HepG2 (cell line): ENCODE measurements around the gene ZNF865. TPM values are rescaled to one million over a fixed set of nuclear protein-coding genes. Genes with fewer than 3 reads are reported as not detected.

Experiments
- HHEX ChIP-seq: IDR thresholded peaks from 2 replicates; pipeline ENCODE4 v1.6.1; 2016; ENCODE audit warnings: control low read depth
- HOXA7 ChIP-seq: sonication (generic); formaldehyde crosslinking; IDR thresholded peaks from 2 replicates; pipeline ENCODE4 v1.8.1; 2022; ENCODE audit warnings: mild to moderate bottlenecking, missing genetic modification reagents, moderate library complexity
- IRX3 ChIP-seq: sonication (generic); formaldehyde crosslinking; IDR thresholded peaks from 2 replicates; pipeline ENCODE4 v1.8.1; 2023; ENCODE audit warnings: mild to moderate bottlenecking, low read depth, missing genetic modification reagents, borderline replicate concordance
- RFX1 ChIP-seq: fragments of 450-650 bp; IDR thresholded peaks from 2 replicates; pipeline ENCODE4 v1.6.1; 2017
- SALL1 ChIP-seq: sonication (generic); formaldehyde crosslinking; IDR thresholded peaks from 2 replicates; pipeline ENCODE4 v1.8.0; 2022; ENCODE audit warnings: mild to moderate bottlenecking, missing genetic modification reagents
- SAP130 ChIP-seq: IDR thresholded peaks from 2 replicates; pipeline ENCODE4 v1.6.1; 2016; ENCODE audit warnings: low read depth
- SIX4 ChIP-seq: sonication (generic); formaldehyde crosslinking; IDR thresholded peaks from 2 replicates; pipeline ENCODE4 v1.4.0; 2020; ENCODE audit warnings: missing genetic modification reagents
- TP53 ChIP-seq: sonication (generic); formaldehyde crosslinking; conservative IDR thresholded peaks from 2 replicates; pipeline ENCODE4 v1.4.0; 2020; ENCODE audit warnings: missing genetic modification reagents
- ZBTB21 ChIP-seq: sonication (generic); formaldehyde crosslinking; IDR thresholded peaks from 2 replicates; pipeline ENCODE4 v1.4.0; 2020; ENCODE audit warnings: missing genetic modification reagents
- ZBTB38 ChIP-seq: sonication (generic); formaldehyde crosslinking; IDR thresholded peaks from 2 replicates; pipeline ENCODE4 v1.5.1; 2020; ENCODE audit warnings: mild to moderate bottlenecking, missing genetic modification reagents
- ZFX ChIP-seq: sonication (generic); formaldehyde crosslinking; IDR thresholded peaks from 2 replicates; pipeline ENCODE4 v1.4.0; 2020; ENCODE audit warnings: mild to moderate bottlenecking, low read depth, missing genetic modification reagents, moderate library complexity
- ZIK1 ChIP-seq: sonication (generic); formaldehyde crosslinking; IDR thresholded peaks from 2 replicates; pipeline ENCODE4 v1.5.0; 2020; ENCODE audit warnings: mild to moderate bottlenecking, low read depth, missing genetic modification reagents, borderline replicate concordance
- ZNF326 ChIP-seq: sonication (generic); formaldehyde crosslinking; IDR thresholded peaks from 2 replicates; pipeline ENCODE4 v1.4.0; 2020; ENCODE audit warnings: missing genetic modification reagents, borderline replicate concordance
- ZNF337 ChIP-seq: sonication (generic); formaldehyde crosslinking; IDR thresholded peaks from 2 replicates; pipeline ENCODE4 v1.5.1; 2020; ENCODE audit warnings: missing genetic modification reagents, low read depth, mild to moderate bottlenecking, borderline replicate concordance
- ZNF432 ChIP-seq: sonication (generic); formaldehyde crosslinking; IDR thresholded peaks from 2 replicates; pipeline ENCODE4 v1.5.0; 2020; ENCODE audit warnings: missing genetic modification reagents, mild to moderate bottlenecking, borderline replicate concordance
- ZNF891 ChIP-seq: sonication (generic); formaldehyde crosslinking; IDR thresholded peaks from 2 replicates; pipeline ENCODE4 v1.5.0; 2020; ENCODE audit warnings: mild to moderate bottlenecking, missing genetic modification reagents
- polyA plus RNA-seq, 8 experiments: library from polyadenylated mRNA; depleted of rRNA in 3 of 8; stranded (reverse) in 7 of 8; unstranded in 1 of 8; fragments of >200 nt; fragmentation: Illumina TruSeq in 4 of 8; extraction: Trizol in 4 of 8; gene quantifications; 2 replicates each; pipeline versions ENCODE4 v1.2.1 to v1.2.3, GENCODE V29; 2011 to 2016; ENCODE audit warnings: low read depth in 4 of 8, missing spikeins in 1 of 8, mixed read lengths in 1 of 8; ENCODE audit not compliant: insufficient read depth in 1 of 8
- total RNA-seq, 5 experiments: library from RNA; depleted of rRNA; stranded (reverse); fragments of >200 nt; fragmentation: Illumina TruSeq; extraction: Trizol; gene quantifications; 2 replicates each; pipeline ENCODE4 v1.2.3, GENCODE V29; 2016; ENCODE audit warnings: low read depth in 1 of 5
- TF ChIP-seq, protein P1 (sequence below): sonication (generic); formaldehyde crosslinking; IDR thresholded peaks from 2 replicates; pipeline ENCODE4 v1.4.0; 2020; ENCODE audit warnings: missing genetic modification reagents, borderline replicate concordance
- TF ChIP-seq, protein P2 (sequence below): sonication (generic); formaldehyde crosslinking; IDR thresholded peaks from 2 replicates; pipeline ENCODE4 v1.4.0; 2020; ENCODE audit warnings: mild to moderate bottlenecking, missing genetic modification reagents
- TF ChIP-seq, protein P3 (sequence below): sonication (generic); formaldehyde crosslinking; IDR thresholded peaks from 2 replicates; pipeline ENCODE4 v1.4.0; 2020; ENCODE audit warnings: missing genetic modification reagents, low read depth, mild to moderate bottlenecking, borderline replicate concordance
- TF ChIP-seq, protein P4 (sequence below): sonication (generic); formaldehyde crosslinking; IDR thresholded peaks from 2 replicates; pipeline ENCODE4 v1.5.0; 2020; ENCODE audit warnings: mild to moderate bottlenecking, missing genetic modification reagents, borderline replicate concordance
- TF ChIP-seq, protein P5 (sequence below): sonication (generic); formaldehyde crosslinking; IDR thresholded peaks from 2 replicates; pipeline ENCODE4 v1.5.0; 2020; ENCODE audit warnings: mild to moderate bottlenecking, missing genetic modification reagents
- TF ChIP-seq, protein P6 (sequence below): sonication (generic); formaldehyde crosslinking; IDR thresholded peaks from 2 replicates; pipeline ENCODE4 v1.4.0; 2020; ENCODE audit warnings: missing genetic modification reagents

The ZNF865 gene
- total and polyA plus RNA-seq, 2 of the 13 experiments (the other 11 are each of a cell fraction or from before 2014, with no cell fraction given), result 0.93 to 1.0 TPM

DNA sequence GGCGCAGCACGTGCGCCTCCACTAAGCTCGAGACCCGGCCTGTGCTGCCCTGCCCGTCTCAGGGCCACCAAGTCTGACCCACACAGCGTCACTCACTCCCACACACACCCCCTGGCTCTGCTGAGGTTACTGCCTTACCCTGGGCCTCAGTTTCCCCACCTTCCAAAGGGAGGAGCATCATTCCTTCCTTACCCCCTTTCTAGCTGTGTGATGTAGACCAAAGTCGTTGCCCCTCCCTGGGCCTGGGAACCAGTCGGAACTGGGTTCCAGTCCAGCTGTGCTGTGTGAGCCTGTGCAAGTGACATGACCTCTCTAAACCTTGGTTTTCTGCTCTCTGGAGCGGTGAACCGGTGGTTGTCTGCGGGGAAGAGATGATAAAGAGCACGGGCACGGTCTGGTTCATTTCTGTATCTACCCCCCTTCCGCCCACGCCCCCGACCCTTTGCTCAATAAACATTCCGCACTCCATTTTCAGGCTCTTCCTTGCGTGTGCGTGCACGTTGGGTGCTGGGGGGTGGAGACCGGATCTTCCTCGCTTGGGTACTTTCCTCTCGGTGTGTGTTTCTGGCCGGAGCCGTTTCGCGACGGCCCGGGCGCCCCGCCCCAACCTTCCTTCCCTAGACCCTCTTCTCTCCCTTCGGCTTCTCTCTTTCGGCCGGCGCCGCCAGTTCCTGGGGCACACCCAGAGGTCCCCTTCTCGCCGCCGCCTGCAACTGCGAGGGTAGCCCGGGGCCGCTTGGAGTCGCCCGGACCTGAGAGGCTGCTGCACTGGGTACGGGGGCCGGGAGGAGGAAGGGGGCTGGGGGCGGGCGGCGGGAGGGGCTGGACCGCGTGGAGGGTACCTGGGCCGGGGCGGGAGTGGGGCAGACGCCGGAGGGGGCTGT lies 37.8 kb downstream of the ZNF865 start, which contains the start of gene ZNF581 (continued):
- TF ChIP-seq HOXA7 (CRISPR knock-in tag), result no peak
- 0 out of 2 replicates have a peak, but pooled peaks have one; percentile 52 for TF ChIP-seq SIX4
- TF ChIP-seq SALL1, result peak; percentile 73
- TF ChIP-seq, protein P1, sequence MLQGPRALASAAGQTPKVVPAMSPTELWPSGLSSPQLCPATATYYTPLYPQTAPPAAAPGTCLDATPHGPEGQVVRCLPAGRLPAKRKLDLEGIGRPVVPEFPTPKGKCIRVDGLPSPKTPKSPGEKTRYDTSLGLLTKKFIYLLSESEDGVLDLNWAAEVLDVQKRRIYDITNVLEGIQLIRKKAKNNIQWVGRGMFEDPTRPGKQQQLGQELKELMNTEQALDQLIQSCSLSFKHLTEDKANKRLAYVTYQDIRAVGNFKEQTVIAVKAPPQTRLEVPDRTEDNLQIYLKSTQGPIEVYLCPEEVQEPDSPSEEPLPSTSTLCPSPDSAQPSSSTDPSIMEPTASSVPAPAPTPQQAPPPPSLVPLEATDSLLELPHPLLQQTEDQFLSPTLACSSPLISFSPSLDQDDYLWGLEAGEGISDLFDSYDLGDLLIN (CRISPR knock-in tag), result no peak
- TF ChIP-seq ZBTB38, result peak; percentile 60; the same call in 1 of the 2 replicates
- TF ChIP-seq, protein P2, sequence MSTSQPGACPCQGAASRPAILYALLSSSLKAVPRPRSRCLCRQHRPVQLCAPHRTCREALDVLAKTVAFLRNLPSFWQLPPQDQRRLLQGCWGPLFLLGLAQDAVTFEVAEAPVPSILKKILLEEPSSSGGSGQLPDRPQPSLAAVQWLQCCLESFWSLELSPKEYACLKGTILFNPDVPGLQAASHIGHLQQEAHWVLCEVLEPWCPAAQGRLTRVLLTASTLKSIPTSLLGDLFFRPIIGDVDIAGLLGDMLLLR (CRISPR knock-in tag), result no peak; the same call in 1 of the 2 replicates
- TF ChIP-seq ZNF337 (CRISPR knock-in tag), result no peak
- TF ChIP-seq, protein P3, sequence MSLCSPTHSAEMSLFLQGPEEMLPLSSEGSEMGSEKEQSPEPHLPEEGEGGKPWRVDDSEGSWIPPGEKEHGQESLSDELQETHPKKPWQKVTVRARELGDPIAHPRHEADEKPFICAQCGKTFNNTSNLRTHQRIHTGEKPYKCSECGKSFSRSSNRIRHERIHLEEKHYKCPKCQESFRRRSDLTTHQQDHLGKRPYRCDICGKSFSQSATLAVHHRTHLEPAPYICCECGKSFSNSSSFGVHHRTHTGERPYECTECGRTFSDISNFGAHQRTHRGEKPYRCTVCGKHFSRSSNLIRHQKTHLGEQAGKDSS (CRISPR knock-in tag), result peak; percentile 83; the same call in 1 of the 2 replicates
- TF ChIP-seq, protein P4, sequence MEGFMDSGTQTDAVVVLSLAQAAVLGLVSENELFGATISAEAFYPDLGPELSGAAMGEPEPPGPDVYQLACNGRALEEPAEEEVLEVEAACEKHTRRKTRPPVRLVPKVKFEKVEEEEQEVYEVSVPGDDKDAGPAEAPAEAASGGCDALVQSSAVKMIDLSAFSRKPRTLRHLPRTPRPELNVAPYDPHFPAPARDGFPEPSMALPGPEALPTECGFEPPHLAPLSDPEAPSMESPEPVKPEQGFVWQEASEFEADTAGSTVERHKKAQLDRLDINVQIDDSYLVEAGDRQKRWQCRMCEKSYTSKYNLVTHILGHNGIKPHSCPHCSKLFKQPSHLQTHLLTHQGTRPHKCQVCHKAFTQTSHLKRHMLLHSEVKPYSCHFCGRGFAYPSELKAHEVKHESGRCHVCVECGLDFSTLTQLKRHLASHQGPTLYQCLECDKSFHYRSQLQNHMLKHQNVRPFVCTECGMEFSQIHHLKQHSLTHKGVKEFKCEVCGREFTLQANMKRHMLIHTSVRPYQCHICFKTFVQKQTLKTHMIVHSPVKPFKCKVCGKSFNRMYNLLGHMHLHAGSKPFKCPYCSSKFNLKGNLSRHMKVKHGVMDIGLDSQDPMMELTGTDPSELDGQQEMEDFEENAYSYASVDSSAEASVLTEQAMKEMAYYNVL (CRISPR knock-in tag), result 0 out of 2 replicates have a peak, but pooled peaks have one; percentile 18
- no peak for TF ChIP-seq IRX3 (CRISPR knock-in tag)
- TF ChIP-seq ZNF891, result no peak; the same call in 1 of the 2 replicates
- TF ChIP-seq ZIK1 (CRISPR knock-in tag), result no peak
- peak; percentile 84 for TF ChIP-seq SAP130
- no peak for TF ChIP-seq HHEX (CRISPR knock-in tag)
- TF ChIP-seq ZNF432, result no peak
- no peak for TF ChIP-seq TP53
- TF ChIP-seq RFX1, result no peak
- peak; percentile 65 for TF ChIP-seq ZFX (CRISPR knock-in tag)
- TF ChIP-seq ZBTB21 (CRISPR knock-in tag), result no peak
- TF ChIP-seq, protein P5, sequence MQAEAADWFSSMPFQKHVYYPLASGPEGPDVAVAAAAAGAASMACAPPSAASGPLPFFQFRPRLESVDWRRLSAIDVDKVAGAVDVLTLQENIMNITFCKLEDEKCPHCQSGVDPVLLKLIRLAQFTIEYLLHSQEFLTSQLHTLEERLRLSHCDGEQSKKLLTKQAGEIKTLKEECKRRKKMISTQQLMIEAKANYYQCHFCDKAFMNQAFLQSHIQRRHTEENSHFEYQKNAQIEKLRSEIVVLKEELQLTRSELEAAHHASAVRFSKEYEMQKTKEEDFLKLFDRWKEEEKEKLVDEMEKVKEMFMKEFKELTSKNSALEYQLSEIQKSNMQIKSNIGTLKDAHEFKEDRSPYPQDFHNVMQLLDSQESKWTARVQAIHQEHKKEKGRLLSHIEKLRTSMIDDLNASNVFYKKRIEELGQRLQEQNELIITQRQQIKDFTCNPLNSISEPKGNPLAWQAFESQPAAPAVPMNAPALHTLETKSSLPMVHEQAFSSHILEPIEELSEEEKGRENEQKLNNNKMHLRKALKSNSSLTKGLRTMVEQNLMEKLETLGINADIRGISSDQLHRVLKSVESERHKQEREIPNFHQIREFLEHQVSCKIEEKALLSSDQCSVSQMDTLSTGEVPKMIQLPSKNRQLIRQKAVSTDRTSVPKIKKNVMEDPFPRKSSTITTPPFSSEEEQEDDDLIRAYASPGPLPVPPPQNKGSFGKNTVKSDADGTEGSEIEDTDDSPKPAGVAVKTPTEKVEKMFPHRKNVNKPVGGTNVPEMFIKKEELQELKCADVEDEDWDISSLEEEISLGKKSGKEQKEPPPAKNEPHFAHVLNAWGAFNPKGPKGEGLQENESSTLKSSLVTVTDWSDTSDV, result no peak
- TF ChIP-seq, protein P6, sequence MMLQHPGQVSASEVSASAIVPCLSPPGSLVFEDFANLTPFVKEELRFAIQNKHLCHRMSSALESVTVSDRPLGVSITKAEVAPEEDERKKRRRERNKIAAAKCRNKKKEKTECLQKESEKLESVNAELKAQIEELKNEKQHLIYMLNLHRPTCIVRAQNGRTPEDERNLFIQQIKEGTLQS (CRISPR knock-in tag), result no peak
- no peak; the same call in 1 of the 2 replicates for TF ChIP-seq ZNF326 (CRISPR knock-in tag)
